H1 (cell line): ENCODE results near the gene REXO5. TPM values are rescaled to one million over a fixed set of nuclear protein-coding genes. Genes with fewer than 3 reads are reported as not detected.

Experiments
- CTCF ChIA-PET: fragments of 300-600 bp; sonication (Branson Sonifier 250); formaldehyde crosslinking; loops from one replicate; lab custom pipeline; 2021; ENCODE audit not compliant: partially characterized antibody; lab: Charles Lee
- POLR2A ChIA-PET: fragments of 300-600 bp; sonication (Branson Sonifier 250); formaldehyde crosslinking; loops from one replicate; lab custom pipeline; 2021; ENCODE audit warnings: inconsistent platforms; ENCODE audit not compliant: partially characterized antibody; lab: Charles Lee
- DNase-seq, 2 experiments: peaks; one replicate each; pipeline versions ENCODE4 v3.0.0 to v3.0.0-alpha.2; 2010 to 2022; ENCODE audit warnings: low spot score in 2 of 2, low read depth in 1 of 2, mixed read lengths in 1 of 2
- FAIRE-seq: peaks from 2 replicates; lab custom pipeline; 2011; peaks lifted over from hg19 to GRCh38; lab: Jason Lieb, UNC
- H2AFZ ChIP-seq: 2 replicates; pipeline ENCODE4 v1.8.1; 2012; ENCODE audit warnings: low read length, inconsistent platforms
- H2AK5ac ChIP-seq: 2 replicates; pipeline ENCODE4 v1.6.1; 2013; ENCODE audit warnings: low read depth, low read length
- H2BK120ac ChIP-seq: replicated peaks from 2 replicates; pipeline ENCODE3; 2013; ENCODE audit warnings: low read depth, low read length, inconsistent platforms
- H2BK12ac ChIP-seq: 2 replicates; pipeline ENCODE4 v1.6.1; 2013; ENCODE audit warnings: low read depth, low read length
- H2BK15ac ChIP-seq: 2 replicates; pipeline ENCODE4 v1.6.1; 2013; ENCODE audit warnings: low read length
- H2BK20ac ChIP-seq: 2 replicates; pipeline ENCODE4 v1.6.1; 2013; ENCODE audit warnings: low read length
- H2BK5ac ChIP-seq: 2 replicates; pipeline ENCODE4 v1.6.1; 2013; ENCODE audit warnings: low read depth, low read length
- H3K14ac ChIP-seq: 2 replicates; pipeline ENCODE4 v1.6.1; 2013; ENCODE audit warnings: inconsistent platforms; ENCODE audit not compliant: insufficient read length
- H3K18ac ChIP-seq: 2 replicates; pipeline ENCODE4 v1.6.1; 2013; ENCODE audit warnings: low read length; ENCODE audit errors: extremely low read depth
- H3K23ac ChIP-seq: 2 replicates; pipeline ENCODE4 v1.6.1; 2013; ENCODE audit warnings: inconsistent platforms; ENCODE audit not compliant: insufficient read length
- H3K23me2 ChIP-seq: 2 replicates; pipeline ENCODE4 v1.6.1; 2013; ENCODE audit warnings: low read depth, low read length
- H3K27ac ChIP-seq: 2 replicates; pipeline ENCODE4 v1.6.1; 2011; ENCODE audit warnings: low read depth, low read length, inconsistent platforms
- H3K27me3 ChIP-seq, 4 experiments: replicated peaks in 1 of 4; 1 replicate in 1 of 4; 2 replicates in 3 of 4; pipeline versions ENCODE4 v1.6.1 to v1.8.1; 2011 to 2013; ENCODE audit warnings: low read length in 3 of 4, mild to moderate bottlenecking in 3 of 4, inconsistent platforms in 2 of 4, mixed read lengths in 2 of 4, moderate library complexity in 1 of 4; ENCODE audit not compliant: control insufficient read depth in 3 of 4, insufficient read depth in 3 of 4; ENCODE audit errors: extremely low read depth in 1 of 4
- H3K36me3 ChIP-seq, 4 experiments: 2 replicates each; pipeline versions ENCODE4 v1.6.1 to v1.8.1; 2011 to 2013; ENCODE audit warnings: mild to moderate bottlenecking in 4 of 4, low read length in 3 of 4, moderate library complexity in 2 of 4, control low read depth in 1 of 4, inconsistent platforms in 1 of 4; ENCODE audit not compliant: insufficient read depth in 4 of 4, control insufficient read depth in 2 of 4
- H3K4ac ChIP-seq: replicated peaks from 2 replicates; pipeline ENCODE3; 2013; ENCODE audit warnings: low read length, low read depth, mixed read lengths, inconsistent platforms; ENCODE audit not compliant: insufficient read length
- H3K4me1 ChIP-seq, 4 experiments: replicated peaks in 1 of 4; 1 replicate in 1 of 4; 2 replicates in 3 of 4; pipeline versions ENCODE4 v1.6.1 to v1.8.1; 2011 to 2013; ENCODE audit warnings: low read length in 3 of 4, inconsistent platforms in 2 of 4, mixed read lengths in 1 of 4; ENCODE audit not compliant: insufficient read depth in 4 of 4, control insufficient read depth in 3 of 4
- H3K4me2 ChIP-seq, 2 experiments: 2 replicates each; pipeline versions ENCODE4 v1.6.1 to v1.8.1; 2011 to 2013; ENCODE audit warnings: low read depth in 2 of 2, low read length in 2 of 2, control low read depth in 1 of 2, inconsistent platforms in 1 of 2, mild to moderate bottlenecking in 1 of 2; ENCODE audit not compliant: insufficient read depth in 1 of 2
- H3K4me3 ChIP-seq, 4 experiments: fragments of 200-600, 300-600 bp in 1 of 4; sonication (generic), shearing (Covaris generic), sonication (Bioruptor Twin) in 1 of 4; 2 replicates each; pipeline versions ENCODE4 v1.5.1 to v1.8.1; 2011 to 2016; ENCODE audit warnings: low read length in 4 of 4, low read depth in 3 of 4, control low read depth in 2 of 4, inconsistent platforms in 2 of 4, mild to moderate bottlenecking in 2 of 4, mixed read lengths in 1 of 4, moderate library complexity in 1 of 4; ENCODE audit not compliant: insufficient read depth in 2 of 4; ENCODE audit errors: extremely low read depth in 1 of 4
- H3K56ac ChIP-seq: replicated peaks from 2 replicates; pipeline ENCODE3; 2013; ENCODE audit warnings: low read depth, mild to moderate bottlenecking, mixed read lengths, low read length, inconsistent platforms; ENCODE audit not compliant: insufficient read length
- H3K79me1 ChIP-seq: 2 replicates; pipeline ENCODE4 v1.6.1; 2013; ENCODE audit warnings: low read depth, low read length, control low read depth
- H3K79me2 ChIP-seq, 2 experiments: 2 replicates each; pipeline versions ENCODE4 v1.6.1 to v1.8.1; 2012 to 2013; ENCODE audit warnings: low read length in 2 of 2, mild to moderate bottlenecking in 2 of 2, inconsistent platforms in 1 of 2; ENCODE audit not compliant: insufficient read depth in 2 of 2, control insufficient read depth in 1 of 2
- H3K9ac ChIP-seq, 4 experiments: replicated peaks in 1 of 4; 1 replicate in 1 of 4; 2 replicates in 3 of 4; pipeline versions ENCODE4 v1.6.1 to v1.8.1; 2011 to 2013; ENCODE audit warnings: low read depth in 3 of 4, low read length in 3 of 4, control low read depth in 2 of 4, mild to moderate bottlenecking in 2 of 4, moderate library complexity in 2 of 4, inconsistent platforms in 1 of 4; ENCODE audit errors: extremely low read depth in 1 of 4
- H3K9me3 ChIP-seq, 2 experiments: 2 replicates each; pipeline versions ENCODE4 v1.6.1 to v1.8.1; 2012 to 2013; ENCODE audit warnings: mild to moderate bottlenecking in 2 of 2, moderate library complexity in 2 of 2, control low read depth in 1 of 2, inconsistent platforms in 1 of 2, low read depth in 1 of 2, low read length in 1 of 2, mixed read lengths in 1 of 2; ENCODE audit not compliant: insufficient read depth in 2 of 2
- H4K20me1 ChIP-seq, 2 experiments: replicated peaks in 1 of 2; 2 replicates each; pipeline versions ENCODE3 to v1.8.1; 2011 to 2013; ENCODE audit warnings: inconsistent platforms in 2 of 2, low read length in 2 of 2, mild to moderate bottlenecking in 1 of 2; ENCODE audit not compliant: insufficient read depth in 2 of 2, control insufficient read depth in 1 of 2
- H4K5ac ChIP-seq: 2 replicates; pipeline ENCODE4 v1.6.1; 2013; ENCODE audit warnings: low read length, low read depth, mixed read lengths, inconsistent platforms; ENCODE audit not compliant: insufficient read length
- H4K8ac ChIP-seq: 2 replicates; pipeline ENCODE4 v1.8.0; 2013; ENCODE audit warnings: mild to moderate bottlenecking, moderate library complexity, low read length, inconsistent platforms; ENCODE audit not compliant: insufficient read depth; ENCODE audit errors: extremely low read depth
- H4K91ac ChIP-seq: replicated peaks from 2 replicates; pipeline ENCODE3; 2013; ENCODE audit warnings: low read length, mixed read lengths, inconsistent platforms; ENCODE audit not compliant: insufficient read length
- BCL11A ChIP-seq, 2 experiments: IDR thresholded peaks; one replicate each; pipeline ENCODE4 v1.6.1; 2011; ENCODE audit warnings: low read depth in 2 of 2, low read length in 2 of 2, mild to moderate bottlenecking in 2 of 2
- CEBPB ChIP-seq: IDR thresholded peaks from 2 replicates; pipeline ENCODE4 v1.6.1; 2012; ENCODE audit warnings: low read depth, low read length
- CHD2 ChIP-seq: IDR thresholded peaks from 2 replicates; pipeline ENCODE4 v1.6.1; 2012; ENCODE audit warnings: low read length, improper control_type of control experiment
- CTBP2 ChIP-seq: IDR thresholded peaks from 2 replicates; pipeline ENCODE4 v1.7.0; 2011; ENCODE audit warnings: borderline replicate concordance, mild to moderate bottlenecking, moderate library complexity, mixed read lengths, low read length; ENCODE audit not compliant: insufficient read depth, insufficient read length
- HDAC2 ChIP-seq, 2 experiments: fragments of 300-600 bp in 1 of 2; sonication (generic) in 1 of 2; IDR thresholded peaks; 2 replicates each; pipeline ENCODE4 v1.6.1; 2011 to 2012; ENCODE audit warnings: low read depth in 2 of 2, low read length in 2 of 2, mild to moderate bottlenecking in 2 of 2, moderate library complexity in 2 of 2, borderline replicate concordance in 1 of 2, inconsistent platforms in 1 of 2
- NANOG ChIP-seq: IDR thresholded peaks from 2 replicates; pipeline ENCODE4 v1.6.1; 2011; ENCODE audit warnings: low read length, low read depth, mild to moderate bottlenecking, inconsistent platforms; ENCODE audit not compliant: insufficient read depth, poor library complexity, severe bottlenecking
- POU5F1 ChIP-seq: IDR thresholded peaks from 2 replicates; pipeline ENCODE4 v1.6.1; 2011; ENCODE audit warnings: low read depth, mild to moderate bottlenecking, low read length, moderate library complexity
- RFX5 ChIP-seq: IDR thresholded peaks from 2 replicates; pipeline ENCODE4 v1.6.1; 2011; ENCODE audit warnings: low read depth, low read length, improper control_type of control experiment, borderline replicate concordance
- RNF2 ChIP-seq: fragments of 200-900, 300-1000 bp; sonication (generic); IDR thresholded peaks from 2 replicates; pipeline ENCODE4 v1.7.1; 2016; ENCODE audit warnings: borderline replicate concordance, low read depth, mild to moderate bottlenecking, antibody characterized with exemption, low read length; ENCODE audit not compliant: poor library complexity, severe bottlenecking; ENCODE audit errors: missing control alignments
- WGBS, 2 experiments: shearing (Covaris generic) in 1 of 2; methylation state at CpG; one replicate each; pipeline versions ENCODE4 v1.1.6 to v1.1.7; 2013 to 2015; ENCODE audit warnings: low lambda C conversion rate in 2 of 2, mixed read lengths in 2 of 2, inconsistent platforms in 1 of 2, low coverage in 1 of 2, missing lambda C conversion rate in 1 of 2; ENCODE audit not compliant: insufficient replicate concordance in 2 of 2, insufficient coverage in 1 of 2, insufficient read length in 1 of 2; ENCODE audit errors: extremely low coverage in 1 of 2, missing lambda C conversion rate in 1 of 2; 5-methylcytosine and 5-hydroxymethylcytosine counted together
- polyA plus RNA-seq, 7 experiments: library from polyadenylated mRNA; depleted of rRNA in 3 of 7; stranded (reverse) in 5 of 7; unstranded in 2 of 7; fragments of >200 nt in 5 of 7; fragments of 200-250 nt in 2 of 7; gene quantifications; 1 replicate in 5 of 7; 2 replicates in 1 of 7; 4 replicates in 1 of 7; pipeline versions ENCODE4 v1.2.1 to v1.2.3, GENCODE V29; 2011 to 2013; ENCODE audit warnings: missing spikeins in 2 of 7, mixed read lengths in 2 of 7
- total RNA-seq: library from RNA; stranded (reverse); fragmentation: NEBNext Ultra II Directional; extraction: Animal tissue kit (Norgen Biotek cat#: 25700); gene quantifications from 2 replicates; pipeline ENCODE4 v1.2.1, GENCODE V29; 2021

The REXO5 gene
- total and polyA plus RNA-seq, 2 of the 8 experiments (the other 6 are each of a cell fraction or from before 2014, with no cell fraction given), result 2.4 to 8.9 TPM

- no peaks in the 10 kb centered on the region for H4K20me1 ChIP-seq
- no peak overlapping the region for H2BK20ac ChIP-seq
- no peak overlapping the region for H3K4me3 ChIP-seq
- H3K79me2 ChIP-seq, result no peaks in the 10 kb centered on the region
- no peak overlapping the region for H3K18ac ChIP-seq
- POLR2A ChIA-PET, result interaction anchor here (1.9 kb wide), 1 partner anchor 8 kb away, joined by 6 read pairs; no protein-coding TSS in a partner anchor
- H3K14ac ChIP-seq, result no peak overlapping the region
- H3K36me3 ChIP-seq, result no peaks in the 10 kb centered on the region
- no peak overlapping the region for H3K4me2 ChIP-seq
- H3K23ac ChIP-seq, result no peak overlapping the region
- FAIRE-seq (no peak), DNase-seq (no peak)
- H3K4ac ChIP-seq, result no peak overlapping the region
- no peaks in the 10 kb centered on the region; a peak in 1 of 4 replicates for H3K9me3 ChIP-seq
- no peak overlapping the region for H3K56ac ChIP-seq
- CTCF ChIA-PET, result interaction anchor here (1.1 kb wide), 1 partner anchor 9 kb away, joined by 7 read pairs; no protein-coding TSS in a partner anchor
- H2BK12ac ChIP-seq, result no peak overlapping the region
- no peaks in the 10 kb centered on the region for H3K23me2 ChIP-seq
- no peaks in the 10 kb centered on the region; a peak in 1 of 7 replicates for H3K4me1 ChIP-seq
- H3K79me1 ChIP-seq, result no peaks in the 10 kb centered on the region
- no peak overlapping the region for H2AFZ ChIP-seq
- H2BK15ac ChIP-seq, result no peak overlapping the region
- no peak overlapping the region for H3K9ac ChIP-seq
- no peak overlapping the region for H4K91ac ChIP-seq
- TF ChIP-seq RFX5, result no peak
- TF ChIP-seq NANOG, result no peak
- TF ChIP-seq CEBPB, result no peak
- no peak for TF ChIP-seq CTBP2
- no peak for TF ChIP-seq BCL11A (IDR thresholded peaks at IDR 0.05; ENCODE audit: low read depth in 2 of 2, low read length in 2 of 2)
- TF ChIP-seq CHD2, result no peak
- no peak for TF ChIP-seq POU5F1
- TF ChIP-seq HDAC2 (IDR thresholded peaks at IDR 0.05; ENCODE audit: borderline replicate concordance in 1 of 2, low read depth in 2 of 2, low read length in 2 of 2), result no peak
- TF ChIP-seq RNF2, result no peak
- 89% methylated on average over 5 of the region's 5 CpGs; no CpG with 5 or more reads in 1 of the 2 experiments for WGBS, 2 experiments
- H2AK5ac ChIP-seq, result no peak overlapping the region
- H4K8ac ChIP-seq, result no peak overlapping the region
- no peaks in the 10 kb centered on the region; a peak in 1 of 7 replicates for H3K27me3 ChIP-seq
- H2BK5ac ChIP-seq, result no peak overlapping the region
- H4K5ac ChIP-seq, result no peak overlapping the region
- H3K27ac ChIP-seq, result no peak overlapping the region
- H2BK120ac ChIP-seq, result no peak overlapping the region
These were observed 40.0 kb upstream of the REXO5 start for GRCh38 chr16:20766294-20766693.
